Left lung (tissue), 10 donors: ENCODE measurements around the gene SLC12A7. TPM values are rescaled to one million over a fixed set of nuclear protein-coding genes. Genes with fewer than 3 reads are reported as not detected.
A peak's percentile ranks its signal among the peaks of the same experiment; 100 is the strongest.

Experiments
- ATAC-seq: fragments of 200-7000 bp; cut with Tn5 transposase; one replicate; pipeline ENCODE4 v1.9.1; 2020; ENCODE audit warnings: moderate library complexity
- DNase-seq, 4 donors: peaks; one replicate each; pipeline ENCODE4 v3.0.0-alpha.2; 2013 to 2020
- H3K27ac ChIP-seq, 2 donors: fragments of 200-600 bp; sonication (generic) in 1 of 2; one replicate each; pipeline versions ENCODE4 v1.5.0 to v1.8.0; 2020 to 2021
- H3K27me3 ChIP-seq, 2 donors: fragments of 200-600 bp; sonication (generic) in 1 of 2; one replicate each; pipeline versions ENCODE4 v1.5.0 to v1.8.0; 2020 to 2021
- H3K36me3 ChIP-seq, 2 donors: fragments of 200-600 bp; sonication (generic) in 1 of 2; one replicate each; pipeline versions ENCODE4 v1.5.0 to v1.8.0; 2020 to 2021
- H3K4me1 ChIP-seq, 2 donors: fragments of 200-600 bp; one replicate each; pipeline ENCODE4 v1.8.0; 2021
- H3K4me3 ChIP-seq, 2 donors: fragments of 200-600 bp; sonication (generic) in 1 of 2; one replicate each; pipeline versions ENCODE4 v1.5.0 to v1.8.0; 2020 to 2021; ENCODE audit warnings: mild to moderate bottlenecking in 1 of 2
- H3K9me3 ChIP-seq, 2 donors: fragments of 200-600 bp; sonication (generic) in 1 of 2; one replicate each; pipeline versions ENCODE4 v1.5.0 to v1.8.0; 2020 to 2021
- intact Hi-C, 2 donors: fragments of 100-400 bp; cut with DNase I; formaldehyde crosslinking; loops; one replicate each; pipeline versions ENCODE4 v1.11.2 to v1.14.2; 2022
- polyA plus RNA-seq, 6 donors: library from polyadenylated mRNA; unstranded; fragments of 120-200 nt; gene quantifications; one replicate each; pipeline ENCODE4 v1.2.1, GENCODE V29; 2013; ENCODE audit not compliant: insufficient read length in 6 of 6
- total RNA-seq, 2 donors: library from RNA; stranded (reverse); fragmentation: NEBNext Ultra II Directional; extraction: Animal tissue kit (Norgen Biotek cat#: 25700); gene quantifications; one replicate each; pipeline ENCODE4 v1.2.1, GENCODE V29; 2021
- TF ChIP-seq, protein P1 (sequence below), 2 donors: fragments of 200-600 bp; sonication (generic) in 1 of 2; IDR thresholded peaks; one replicate each; pipeline versions ENCODE4 v1.5.0 to v1.8.0; 2021; ENCODE audit warnings: antibody characterized with exemption in 2 of 2
- donor health status: DM: no; HTN: yes; CAD: no.
- donor health status: DM: no; HTN: no; CAD: no.

The SLC12A7 gene
- total and polyA plus RNA-seq, 8 donors, result 28.1 to 45.0 (median 32.3) TPM

GRCh38 chr5:1133510-1134201 lies 21.8 kb upstream of the SLC12A7 start:
- DNase-seq (no peak), ATAC-seq (no peak)
- Histone ChIP-seq H3K27me3 (no peaks in the 10 kb centered on the region), H3K4me1 (peaks cover 0 to 3% of the 10 kb centered on the region in 2 donors), H3K9me3 (no peaks in the 10 kb centered on the region), H3K4me3 (no peak overlapping the region), H3K27ac (no peak overlapping the region), H3K36me3 (no peaks in the 10 kb centered on the region)
- intact Hi-C loops, result loop anchor here in 1 of 2 donors (10.0 kb wide), 1 partner anchor 139 kb away; no protein-coding TSS in a partner anchor
- TF ChIP-seq, protein P1, sequence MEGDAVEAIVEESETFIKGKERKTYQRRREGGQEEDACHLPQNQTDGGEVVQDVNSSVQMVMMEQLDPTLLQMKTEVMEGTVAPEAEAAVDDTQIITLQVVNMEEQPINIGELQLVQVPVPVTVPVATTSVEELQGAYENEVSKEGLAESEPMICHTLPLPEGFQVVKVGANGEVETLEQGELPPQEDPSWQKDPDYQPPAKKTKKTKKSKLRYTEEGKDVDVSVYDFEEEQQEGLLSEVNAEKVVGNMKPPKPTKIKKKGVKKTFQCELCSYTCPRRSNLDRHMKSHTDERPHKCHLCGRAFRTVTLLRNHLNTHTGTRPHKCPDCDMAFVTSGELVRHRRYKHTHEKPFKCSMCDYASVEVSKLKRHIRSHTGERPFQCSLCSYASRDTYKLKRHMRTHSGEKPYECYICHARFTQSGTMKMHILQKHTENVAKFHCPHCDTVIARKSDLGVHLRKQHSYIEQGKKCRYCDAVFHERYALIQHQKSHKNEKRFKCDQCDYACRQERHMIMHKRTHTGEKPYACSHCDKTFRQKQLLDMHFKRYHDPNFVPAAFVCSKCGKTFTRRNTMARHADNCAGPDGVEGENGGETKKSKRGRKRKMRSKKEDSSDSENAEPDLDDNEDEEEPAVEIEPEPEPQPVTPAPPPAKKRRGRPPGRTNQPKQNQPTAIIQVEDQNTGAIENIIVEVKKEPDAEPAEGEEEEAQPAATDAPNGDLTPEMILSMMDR (IDR thresholded peaks at IDR 0.05), result no peak

DNA sequence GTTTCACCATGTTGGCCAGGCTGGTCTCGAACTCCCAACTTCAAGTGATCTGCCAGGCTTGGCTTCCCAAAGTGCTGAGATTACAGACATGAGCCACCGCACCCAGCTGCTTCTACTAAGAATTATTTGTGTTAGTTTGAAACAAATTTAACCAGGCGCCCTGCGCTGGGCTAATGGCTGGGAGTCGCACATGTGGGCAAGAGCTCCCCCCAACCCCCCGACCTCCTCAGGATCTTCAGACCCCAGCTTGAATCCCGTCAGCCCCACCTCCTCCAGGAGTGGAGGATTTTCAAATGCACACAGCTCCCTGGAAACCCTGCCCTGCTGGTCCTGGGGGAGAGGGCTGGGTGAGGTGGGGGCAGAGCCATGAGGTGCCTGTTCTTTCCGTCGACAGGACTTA lies 21.2 kb upstream of the SLC12A7 start:
- Histone ChIP-seq H3K27me3 (no peaks in the 10 kb centered on the region), H3K4me3 (no peak overlapping the region), H3K36me3 (no peaks in the 10 kb centered on the region), H3K27ac (no peak overlapping the region), H3K9me3 (no peaks in the 10 kb centered on the region), H3K4me1 (peaks cover 0 to 8% of the 10 kb centered on the region in 2 donors)
- TF ChIP-seq, protein P1 (IDR thresholded peaks at IDR 0.05), result no peak
- intact Hi-C loops, result loop anchor here in 1 of 2 donors (10.0 kb wide), 1 partner anchor 138 kb away; no protein-coding TSS in a partner anchor
- DNase-seq, result no peak
- ATAC-seq, result no peak

DNA sequence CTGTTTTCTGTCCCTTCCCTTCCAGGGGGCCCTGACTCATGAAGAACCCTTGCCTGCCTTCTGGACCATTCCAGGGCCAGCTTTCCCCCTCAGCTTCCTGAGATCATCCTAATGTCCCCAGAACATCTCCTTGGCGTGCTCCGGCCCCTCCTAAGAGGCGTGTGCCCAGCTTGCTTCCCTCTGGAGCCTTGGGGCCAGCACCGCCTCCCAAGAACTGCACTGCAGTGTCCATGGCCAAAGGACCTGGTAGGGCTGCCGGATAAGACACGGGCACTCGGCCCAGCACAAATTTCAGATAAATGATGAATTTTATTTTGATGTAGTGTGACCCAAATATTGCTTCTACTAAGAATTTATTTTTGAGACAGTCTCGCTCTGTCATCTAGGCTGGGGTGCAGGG lies 20.7 kb upstream of the SLC12A7 start:
- no peaks in the 10 kb centered on the region for H3K9me3 ChIP-seq
- intact Hi-C loops, result loop anchor here in 1 of 2 donors (10.0 kb wide), 1 partner anchor 138 kb away; no protein-coding TSS in a partner anchor
- no peaks in the 10 kb centered on the region for H3K27me3 ChIP-seq
- H3K4me3 ChIP-seq, result no peak overlapping the region
- H3K4me1 ChIP-seq, result peaks cover 0 to 12% of the 10 kb centered on the region in 2 donors
- DNase-seq (no peak), ATAC-seq (no peak)
- TF ChIP-seq, protein P1 (IDR thresholded peaks at IDR 0.05), result no peak
- H3K36me3 ChIP-seq, result no peaks in the 10 kb centered on the region
- no peak overlapping the region for H3K27ac ChIP-seq

DNA sequence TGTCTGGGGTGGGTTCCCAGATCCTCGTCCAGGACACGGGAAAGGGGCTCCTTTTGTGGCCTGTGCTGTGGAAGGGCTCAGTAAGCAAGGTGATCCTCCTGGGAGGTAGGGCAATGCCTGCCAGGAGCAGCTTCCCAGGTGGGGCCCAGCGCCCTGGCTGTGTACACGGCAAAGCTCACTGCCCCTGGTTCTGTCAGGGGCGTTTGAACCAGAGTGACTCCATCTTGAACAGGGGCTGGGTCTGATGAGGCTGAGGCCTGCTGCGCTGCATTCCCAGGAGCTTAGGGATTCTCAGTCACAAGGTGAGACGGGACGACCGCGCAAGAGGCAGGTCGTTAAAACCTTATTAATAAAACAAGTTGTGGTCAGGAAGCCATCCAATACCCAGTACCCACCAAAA lies 19.9 kb upstream of the SLC12A7 start:
- H3K27ac ChIP-seq, result no peak overlapping the region
- H3K9me3 ChIP-seq, result no peaks in the 10 kb centered on the region
- DNase-seq (peak in 1 of 4 donors; percentile 57), ATAC-seq (no peak)
- intact Hi-C loops, result loop anchor here in 1 of 2 donors (10.0 kb wide), 1 partner anchor 137 kb away; no protein-coding TSS in a partner anchor
- peaks cover 0 to 12% of the 10 kb centered on the region in 2 donors for H3K4me1 ChIP-seq
- no peak overlapping the region for H3K4me3 ChIP-seq
- H3K27me3 ChIP-seq, result no peaks in the 10 kb centered on the region
- no peaks in the 10 kb centered on the region for H3K36me3 ChIP-seq
- TF ChIP-seq, protein P1 (IDR thresholded peaks at IDR 0.05), result no peak

DNA sequence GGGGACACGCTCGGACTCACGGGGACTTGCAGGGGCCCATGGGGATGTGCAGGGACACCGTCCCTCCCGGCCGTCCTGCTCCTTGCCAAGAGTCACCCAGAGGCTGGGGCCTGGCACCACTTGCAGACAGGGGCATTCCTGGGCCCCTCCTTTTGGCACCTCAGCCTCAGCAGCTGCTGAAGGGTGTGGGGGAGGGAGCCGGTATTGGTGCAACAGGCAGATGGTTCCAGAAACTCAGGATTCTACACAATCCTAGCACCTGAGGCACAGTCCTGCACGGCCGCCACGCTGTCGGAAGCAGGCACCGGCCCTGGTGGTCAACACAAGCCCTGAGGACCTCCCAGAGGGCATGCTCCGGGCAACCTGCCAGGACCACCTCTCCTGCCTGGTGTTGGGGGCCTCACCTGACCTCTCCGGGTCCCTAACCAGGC lies 19.3 kb upstream of the SLC12A7 start:
- no peaks in the 10 kb centered on the region for H3K36me3 ChIP-seq
- H3K4me1 ChIP-seq, result peaks cover 0 to 12% of the 10 kb centered on the region in 2 donors
- H3K9me3 ChIP-seq, result no peaks in the 10 kb centered on the region
- TF ChIP-seq, protein P1 (IDR thresholded peaks at IDR 0.05), result no peak
- DNase-seq (peak in 1 of 4 donors; percentile 73), ATAC-seq (peak; percentile 23)
- intact Hi-C loops, result loop anchor here in 1 of 2 donors (10.0 kb wide), 1 partner anchor 136 kb away; no protein-coding TSS in a partner anchor
- H3K27me3 ChIP-seq, result no peaks in the 10 kb centered on the region
- H3K4me3 ChIP-seq, result peak overlapping the region in 1 of 2 donors; percentile 2
- H3K27ac ChIP-seq, result peak overlapping the region; percentile 23 to 57
